Measurements from ENCODE around the gene ENO3.

GRCh38 chr17:5002121-5002788 is 51.3 kb downstream of the ENO3 start:
- TF ChIP-seq CTCF (IDR thresholded peaks at IDR 0.05), result no peak
- no peak for TF ChIP-seq POLR2A (IDR thresholded peaks at IDR 0.05)

All from thyroid gland (tissue), 4 donors.